HG03521 (cell line): ENCODE results near the gene CCDC150.
"Not testable (repeated sequence)": the region's sequence is repeated elsewhere in the genome, so short reads cannot be mapped to it uniquely, and the experiment has no call there.

ENCODE experiments used
- ATAC-seq: cut with Tn5 transposase; IDR thresholded peaks from one replicate; pipeline ENCODE4 v1.9.1; 2021; ENCODE audit warnings: mild to moderate bottlenecking, moderate library complexity; ENCODE audit not compliant: unreplicated experiment

CCDC150 gene

GRCh38 chr2:196630531-196630930 lies 9.0 kb upstream of the CCDC150 start:
- ATAC-seq: no peak

DNA sequence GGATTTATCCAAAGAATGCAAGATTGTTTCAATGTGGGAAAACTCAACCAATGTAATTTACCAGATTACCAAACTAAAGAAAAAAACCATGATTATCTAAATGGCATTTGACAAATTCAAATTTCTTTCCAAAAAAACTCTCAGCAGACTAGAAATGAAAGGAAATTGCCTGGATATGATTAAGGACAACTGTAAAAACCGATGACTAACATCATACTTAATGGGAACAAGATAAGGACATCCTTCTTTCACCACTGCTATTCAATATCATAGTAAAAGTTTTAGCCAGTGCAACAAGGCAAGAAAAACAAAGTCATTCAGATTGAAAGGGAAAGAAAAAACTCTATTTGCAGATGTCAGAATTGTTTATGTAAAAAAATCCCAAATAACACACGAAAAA lies 4.4 kb upstream of the CCDC150 start:
- ATAC-seq: no peak

- ATAC-seq: no peak
Measured at GRCh38 chr2:196638765-196639164, 750 bp upstream of the CCDC150 start.

GRCh38 chr2:196640031-196640548 lies 575 bp downstream of the CCDC150 start:
- ATAC-seq: no peak

DNA sequence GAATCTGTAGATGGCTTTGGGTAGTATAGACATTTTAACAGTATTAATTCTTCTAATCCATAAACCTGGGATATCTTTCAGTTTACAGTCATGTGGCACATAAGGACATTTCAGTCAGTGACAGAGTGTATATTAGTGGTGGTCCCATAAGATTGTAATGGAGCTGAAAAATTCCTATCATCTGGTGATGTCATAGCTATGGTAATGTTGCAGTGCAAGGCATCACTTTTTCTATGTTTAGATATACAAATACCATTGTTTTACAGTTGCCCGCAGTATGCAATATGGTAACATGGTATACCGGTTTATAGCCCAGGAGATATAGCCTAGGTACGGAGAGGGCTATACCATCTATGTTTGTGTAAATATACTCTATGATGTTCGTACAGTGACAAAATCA lies 9.7 kb downstream of the CCDC150 start:
- no peak for ATAC-seq

- no peak for ATAC-seq
Measured at GRCh38 chr2:196651387-196652094, 12.0 kb downstream of the CCDC150 start.

- no peak for ATAC-seq
Measured at GRCh38 chr2:196652869-196653268, 13.4 kb downstream of the CCDC150 start.

DNA sequence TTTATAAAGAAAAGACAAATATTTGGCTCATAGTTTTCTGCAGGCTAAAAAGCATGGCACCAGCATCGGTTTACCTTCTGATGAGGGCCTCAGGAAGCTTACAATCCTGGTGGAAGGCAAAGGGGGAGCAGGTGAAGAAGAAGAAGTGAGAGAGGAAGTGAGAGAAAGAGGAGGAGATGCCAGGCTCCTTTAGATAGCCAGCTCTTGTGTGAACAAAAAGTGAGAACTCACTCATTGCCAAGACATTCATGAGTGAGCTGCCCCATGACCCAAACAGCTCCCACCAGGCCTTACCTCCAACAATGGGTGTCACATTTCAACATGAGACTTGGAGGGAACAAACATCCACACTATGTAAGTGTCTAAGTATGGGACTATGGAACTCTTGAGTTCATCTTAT lies 14.3 kb downstream of the CCDC150 start:
- ATAC-seq: no peak

- no peak for ATAC-seq
Measured at GRCh38 chr2:196655761-196656160, 16.2 kb downstream of the CCDC150 start.

DNA sequence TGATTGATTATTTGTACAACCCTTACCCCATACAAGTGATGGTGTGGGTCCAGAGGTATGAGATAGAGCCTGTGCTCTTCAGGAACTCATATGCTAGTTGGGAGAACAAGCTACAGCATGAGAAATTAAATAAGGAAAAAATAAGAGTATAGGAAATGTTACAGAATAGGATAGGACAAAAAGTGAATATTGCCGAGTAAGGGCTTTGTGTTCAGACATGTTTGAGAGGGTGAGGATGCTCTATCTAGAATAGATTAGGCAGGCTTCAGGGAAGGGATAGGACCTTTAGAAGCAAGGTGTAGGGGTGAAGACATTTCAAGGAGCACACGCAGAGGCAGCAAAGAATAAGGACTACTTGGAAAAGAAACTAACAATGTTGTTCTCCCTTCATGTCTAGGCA lies 17.8 kb downstream of the CCDC150 start:
- ATAC-seq: no peak

DNA sequence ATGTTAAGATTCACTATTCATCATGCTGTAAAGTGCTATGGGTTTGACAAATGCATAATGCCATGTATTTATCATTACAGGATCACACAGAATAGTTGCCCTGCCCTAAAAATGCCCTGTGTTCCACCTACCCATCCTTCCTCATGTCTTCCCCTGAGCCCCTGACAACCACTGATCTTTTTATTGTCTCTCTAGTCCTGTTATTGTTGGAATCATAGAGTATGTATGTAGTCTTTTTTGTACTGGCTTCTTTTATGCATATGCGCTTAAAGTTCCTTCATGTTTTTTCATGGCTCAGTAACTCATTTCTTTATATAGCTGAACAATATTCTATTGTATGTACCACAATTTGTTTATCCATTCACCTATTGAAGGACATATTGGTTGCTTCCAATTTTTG lies 20.3 kb downstream of the CCDC150 start:
- no peak for ATAC-seq

DNA sequence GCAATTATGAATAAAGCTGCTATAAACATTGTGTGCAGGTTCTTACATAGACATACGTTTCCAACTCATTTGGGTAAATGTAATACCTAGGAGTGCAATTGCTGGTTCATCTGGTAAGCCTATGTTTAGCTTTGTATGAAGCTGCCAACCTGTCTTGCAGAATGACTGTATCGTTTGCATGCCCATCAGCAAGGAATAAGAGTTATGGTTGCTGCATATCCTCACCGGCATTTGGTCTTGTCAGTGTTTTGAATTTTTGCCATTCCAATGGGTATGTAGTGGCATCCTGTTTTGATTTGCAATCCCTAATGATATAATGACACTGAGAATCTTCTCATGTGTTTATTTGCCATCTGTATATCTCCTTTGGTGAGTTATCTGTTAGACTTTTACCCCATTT lies 20.7 kb downstream of the CCDC150 start:
- ATAC-seq: no peak

GRCh38 chr2:196670342-196670741 lies 30.8 kb downstream of the CCDC150 start:
- ATAC-seq: no peak

- no peak for ATAC-seq
Measured at GRCh38 chr2:196675963-196676362, 36.4 kb downstream of the CCDC150 start.

DNA sequence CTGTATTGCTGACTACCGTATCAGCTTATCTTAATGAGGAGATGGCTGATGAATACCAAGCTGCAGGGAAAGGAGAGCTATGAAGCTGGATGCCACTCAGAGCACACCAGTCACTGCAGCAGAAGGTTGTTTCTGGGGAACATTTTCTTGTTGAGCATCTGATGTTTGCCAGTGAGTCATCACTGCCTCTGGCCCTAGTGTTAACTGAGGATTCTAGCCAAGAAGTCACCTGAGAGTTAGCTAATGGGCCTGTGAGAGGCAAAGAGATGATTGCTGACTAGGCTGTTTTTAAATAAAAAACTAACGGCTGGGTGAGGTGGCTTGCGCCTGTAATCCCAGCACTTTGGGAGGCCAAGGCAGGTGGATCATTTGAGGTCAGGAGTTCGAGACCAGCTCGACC lies 37.9 kb downstream of the CCDC150 start:
- ATAC-seq: no peak

- ATAC-seq: no peak
Measured at GRCh38 chr2:196679368-196679767, 39.9 kb downstream of the CCDC150 start.

- no peak for ATAC-seq
Measured at GRCh38 chr2:196681510-196681909, 42.0 kb downstream of the CCDC150 start.

- no peak for ATAC-seq
Measured at GRCh38 chr2:196685792-196686191, 46.3 kb downstream of the CCDC150 start.

GRCh38 chr2:196686737-196687136 lies 47.2 kb downstream of the CCDC150 start:
- not testable (repeated sequence) for ATAC-seq

GRCh38 chr2:196696423-196697079 lies 57.0 kb downstream of the CCDC150 start:
- no peak for ATAC-seq

GRCh38 chr2:196697825-196698224 lies 58.3 kb downstream of the CCDC150 start:
- ATAC-seq: no peak

DNA sequence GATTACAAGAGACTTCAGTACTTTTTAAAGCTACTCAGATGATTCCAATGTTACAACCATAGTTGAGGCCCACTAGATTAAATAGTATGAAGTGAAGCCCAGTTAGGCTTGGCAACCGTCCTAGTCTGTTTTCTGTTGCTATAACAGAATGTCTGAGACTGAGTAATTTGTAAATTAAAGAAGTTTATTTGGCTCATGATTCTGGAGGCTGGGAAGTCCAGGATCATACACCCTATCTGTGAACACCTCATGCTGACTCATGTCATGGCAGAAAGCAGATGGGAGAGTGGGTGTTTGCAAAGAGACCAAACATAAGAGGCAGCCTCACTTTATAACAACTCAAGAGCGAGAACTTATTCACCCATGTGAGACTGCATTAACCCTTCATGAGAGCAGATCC lies 63.1 kb downstream of the CCDC150 start:
- ATAC-seq: no peak
